ENCODE measurements around the gene CUL2.

Gene CUL2

DNA sequence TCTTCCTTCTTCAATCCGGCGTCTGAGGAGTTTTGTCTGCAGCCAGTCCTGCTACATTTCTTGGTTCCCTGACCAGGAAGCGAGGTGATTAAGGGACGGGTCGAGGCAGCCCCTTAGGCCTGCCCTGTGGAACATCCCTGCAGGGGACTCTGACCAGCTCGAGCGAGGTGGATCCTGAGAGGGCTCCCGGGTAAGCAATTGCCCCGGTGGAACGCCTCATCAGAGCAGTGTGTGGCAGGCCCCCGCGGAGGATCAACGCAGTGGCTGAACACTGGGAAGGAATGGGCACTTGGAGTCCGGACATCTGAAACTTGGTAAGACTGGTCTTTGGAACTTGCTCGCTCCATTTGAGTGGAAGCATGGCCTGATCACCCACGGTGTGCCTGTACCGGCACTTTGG, 121.0 kb downstream of the CUL2 start:
- H3K9me3 ChIP-seq (ENCODE audit: insufficient read depth, low read length), result no peaks in the 10 kb centered on the region
- no peaks in the 10 kb centered on the region for H3K36me3 ChIP-seq (ENCODE audit: insufficient read depth, insufficient read length, low read length)
- no peak overlapping the region for H3K9ac ChIP-seq (ENCODE audit: insufficient read length, low read depth)
- TF ChIP-seq ZNF274 (IDR thresholded peaks at IDR 0.05; ENCODE audit: low read depth, low read length) (no peak), SUZ12 (IDR thresholded peaks at IDR 0.05; ENCODE audit: extremely low read depth, insufficient read depth, insufficient read length) (no peak), YY1 (IDR thresholded peaks at IDR 0.05; ENCODE audit: insufficient read depth, insufficient read length) (no peak)
- H3K4me1 ChIP-seq (ENCODE audit: insufficient read depth, insufficient read length), result peaks cover 2% of the 10 kb centered on the region
- no peak for DNase-seq (ENCODE audit: low read depth, low spot score)
- H3K4me3 ChIP-seq (ENCODE audit: insufficient read length, low read depth), result no peak overlapping the region
- H3K27me3 ChIP-seq (ENCODE audit: insufficient read depth, insufficient read length), result no peaks in the 10 kb centered on the region

GRCh38 chr10:34967335-34967880, 122.7 kb downstream of the CUL2 start:
- Histone ChIP-seq H3K27me3 (ENCODE audit: insufficient read depth, insufficient read length) (no peaks in the 10 kb centered on the region), H3K9me3 (ENCODE audit: insufficient read depth, low read length) (no peaks in the 10 kb centered on the region), H3K4me1 (ENCODE audit: insufficient read depth, insufficient read length) (peaks cover 2% of the 10 kb centered on the region), H3K9ac (ENCODE audit: insufficient read length, low read depth) (no peak overlapping the region), H3K36me3 (ENCODE audit: insufficient read depth, insufficient read length, low read length) (no peaks in the 10 kb centered on the region), H3K4me3 (ENCODE audit: insufficient read length, low read depth) (no peak overlapping the region)
- no peak for TF ChIP-seq YY1 (IDR thresholded peaks at IDR 0.05; ENCODE audit: insufficient read depth, insufficient read length)
- TF ChIP-seq ZNF274 (IDR thresholded peaks at IDR 0.05; ENCODE audit: low read depth, low read length), result no peak
- no peak for TF ChIP-seq SUZ12 (IDR thresholded peaks at IDR 0.05; ENCODE audit: extremely low read depth, insufficient read depth, insufficient read length)
- no peak for DNase-seq (ENCODE audit: low read depth, low spot score)

- no peak overlapping the region for H3K9ac ChIP-seq (ENCODE audit: insufficient read length, low read depth)
- no peak overlapping the region for H3K4me3 ChIP-seq (ENCODE audit: insufficient read length, low read depth)
- TF ChIP-seq SUZ12 (IDR thresholded peaks at IDR 0.05; ENCODE audit: extremely low read depth, insufficient read depth, insufficient read length) (no peak), ZNF274 (IDR thresholded peaks at IDR 0.05; ENCODE audit: low read depth, low read length) (no peak), YY1 (IDR thresholded peaks at IDR 0.05; ENCODE audit: insufficient read depth, insufficient read length) (no peak)
- no peak for DNase-seq (ENCODE audit: low read depth, low spot score)
- no peaks in the 10 kb centered on the region for H3K4me1 ChIP-seq (ENCODE audit: insufficient read depth, insufficient read length)
- H3K27me3 ChIP-seq (ENCODE audit: insufficient read depth, insufficient read length), result no peaks in the 10 kb centered on the region
- H3K36me3 ChIP-seq (ENCODE audit: insufficient read depth, insufficient read length, low read length), result no peaks in the 10 kb centered on the region
- H3K9me3 ChIP-seq (ENCODE audit: insufficient read depth, low read length), result no peaks in the 10 kb centered on the region
Observed at GRCh38 chr10:34966451-34966850, 123.7 kb downstream of the CUL2 start.

- H3K4me3 ChIP-seq (ENCODE audit: insufficient read length, low read depth), result no peak overlapping the region
Observed at GRCh38 chr10:34966040-34966439, 124.1 kb downstream of the CUL2 start.

DNA sequence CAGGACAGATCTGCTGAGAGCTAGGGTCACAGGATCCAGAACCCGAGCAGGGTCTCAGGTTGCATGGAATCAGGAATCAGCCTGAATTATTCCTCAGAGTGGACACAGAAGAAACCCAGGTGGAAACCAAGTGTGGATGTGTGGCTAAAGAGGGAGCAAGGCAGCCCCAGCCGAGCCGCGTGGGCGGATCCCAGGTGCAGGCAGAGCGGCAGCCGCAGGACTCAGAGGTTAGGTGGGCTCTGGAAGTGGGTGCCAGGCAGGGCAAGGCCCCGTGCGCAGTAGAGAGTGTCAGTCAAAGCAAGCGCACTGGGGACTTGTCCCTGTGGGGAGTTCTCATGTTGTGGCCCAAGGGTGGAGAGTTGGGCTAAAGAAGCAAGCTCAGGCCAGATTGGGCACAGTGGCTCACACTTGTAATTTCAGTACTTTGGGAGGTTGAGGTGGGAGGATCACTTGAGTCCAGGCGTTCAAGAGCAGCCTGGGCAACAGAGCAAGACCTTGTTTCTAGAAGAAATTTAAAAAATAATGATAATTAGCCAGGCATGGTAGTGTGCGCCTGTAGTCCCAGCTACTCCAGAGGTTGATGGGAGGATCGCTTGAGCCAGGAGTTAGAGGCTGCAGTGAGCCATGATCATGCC, 125.9 kb downstream of the CUL2 start:
- Histone ChIP-seq H3K9ac (ENCODE audit: insufficient read length, low read depth) (no peak overlapping the region), H3K36me3 (ENCODE audit: insufficient read depth, insufficient read length, low read length) (no peaks in the 10 kb centered on the region), H3K4me1 (ENCODE audit: insufficient read depth, insufficient read length) (peaks cover 1% of the 10 kb centered on the region), H3K4me3 (ENCODE audit: insufficient read length, low read depth) (no peak overlapping the region), H3K27me3 (ENCODE audit: insufficient read depth, insufficient read length) (no peaks in the 10 kb centered on the region), H3K9me3 (ENCODE audit: insufficient read depth, low read length) (no peaks in the 10 kb centered on the region)
- TF ChIP-seq ZNF274 (IDR thresholded peaks at IDR 0.05; ENCODE audit: low read depth, low read length), result no peak
- no peak for TF ChIP-seq YY1 (IDR thresholded peaks at IDR 0.05; ENCODE audit: insufficient read depth, insufficient read length)
- TF ChIP-seq SUZ12 (IDR thresholded peaks at IDR 0.05; ENCODE audit: extremely low read depth, insufficient read depth, insufficient read length), result no peak
- DNase-seq (ENCODE audit: low read depth, low spot score), result no peak

More at GRCh38 chr10:34966040-34966439, 124.1 kb downstream of the CUL2 start:
- DNase-seq (ENCODE audit: low read depth, low spot score), result no peak
- H3K9me3 ChIP-seq (ENCODE audit: insufficient read depth, low read length), result no peaks in the 10 kb centered on the region
- H3K27me3 ChIP-seq (ENCODE audit: insufficient read depth, insufficient read length), result no peaks in the 10 kb centered on the region
- no peaks in the 10 kb centered on the region for H3K36me3 ChIP-seq (ENCODE audit: insufficient read depth, insufficient read length, low read length)
- H3K4me1 ChIP-seq (ENCODE audit: insufficient read depth, insufficient read length), result no peaks in the 10 kb centered on the region
- H3K9ac ChIP-seq (ENCODE audit: insufficient read length, low read depth), result no peak overlapping the region
- TF ChIP-seq YY1 (IDR thresholded peaks at IDR 0.05; ENCODE audit: insufficient read depth, insufficient read length), result no peak
- TF ChIP-seq SUZ12 (IDR thresholded peaks at IDR 0.05; ENCODE audit: extremely low read depth, insufficient read depth, insufficient read length), result no peak

DNA sequence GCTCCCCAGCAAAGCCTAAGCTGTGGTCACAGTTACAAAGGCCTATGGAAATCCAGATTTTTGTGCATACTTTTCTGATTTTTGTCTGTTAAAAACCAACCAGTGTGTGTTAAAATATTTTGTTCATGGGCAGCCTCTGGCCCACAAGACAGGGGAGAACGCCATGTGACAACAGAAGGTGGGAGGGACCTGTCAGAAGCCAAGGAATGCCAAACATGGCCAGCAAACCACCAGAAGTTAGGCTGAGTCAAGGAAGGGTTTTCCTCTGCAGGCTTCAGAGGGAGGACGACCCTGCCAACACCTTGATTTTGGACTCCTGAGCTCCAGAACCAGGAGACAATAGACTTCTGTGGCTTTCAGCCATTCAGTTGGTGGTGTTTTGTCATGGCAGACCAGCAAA, 127.3 kb downstream of the CUL2 start:
- no peak overlapping the region for H3K9ac ChIP-seq (ENCODE audit: insufficient read length, low read depth)
- no peaks in the 10 kb centered on the region for H3K27me3 ChIP-seq (ENCODE audit: insufficient read depth, insufficient read length)
- TF ChIP-seq SUZ12 (IDR thresholded peaks at IDR 0.05; ENCODE audit: extremely low read depth, insufficient read depth, insufficient read length), result no peak
- no peak for TF ChIP-seq ZNF274 (IDR thresholded peaks at IDR 0.05; ENCODE audit: low read depth, low read length)
- TF ChIP-seq YY1 (IDR thresholded peaks at IDR 0.05; ENCODE audit: insufficient read depth, insufficient read length), result no peak
- DNase-seq (ENCODE audit: low read depth, low spot score), result no peak
- H3K9me3 ChIP-seq (ENCODE audit: insufficient read depth, low read length), result no peaks in the 10 kb centered on the region
- H3K4me3 ChIP-seq (ENCODE audit: insufficient read length, low read depth), result no peak overlapping the region
- H3K36me3 ChIP-seq (ENCODE audit: insufficient read depth, insufficient read length, low read length), result no peaks in the 10 kb centered on the region
- peaks cover 2% of the 10 kb centered on the region for H3K4me1 ChIP-seq (ENCODE audit: insufficient read depth, insufficient read length)

GRCh38 chr10:34960983-34961382, 129.2 kb downstream of the CUL2 start:
- TF ChIP-seq YY1 (IDR thresholded peaks at IDR 0.05; ENCODE audit: insufficient read depth, insufficient read length) (no peak), ZNF274 (IDR thresholded peaks at IDR 0.05; ENCODE audit: low read depth, low read length) (no peak), SUZ12 (IDR thresholded peaks at IDR 0.05; ENCODE audit: extremely low read depth, insufficient read depth, insufficient read length) (no peak)
- H3K9me3 ChIP-seq (ENCODE audit: insufficient read depth, low read length), result no peaks in the 10 kb centered on the region

More at GRCh38 chr10:34960983-34961382, 129.2 kb downstream of the CUL2 start:
- Histone ChIP-seq H3K36me3 (ENCODE audit: insufficient read depth, insufficient read length, low read length) (no peaks in the 10 kb centered on the region), H3K4me3 (ENCODE audit: insufficient read length, low read depth) (no peak overlapping the region), H3K9ac (ENCODE audit: insufficient read length, low read depth) (no peak overlapping the region), H3K27me3 (ENCODE audit: insufficient read depth, insufficient read length) (no peaks in the 10 kb centered on the region), H3K4me1 (ENCODE audit: insufficient read depth, insufficient read length) (peaks cover 2% of the 10 kb centered on the region)
- no peak for DNase-seq (ENCODE audit: low read depth, low spot score)
